D721Med (cell line): ENCODE measurements around the gene ZBTB38.

Source experiments
- DNase-seq: peaks from one replicate; pipeline ENCODE4 v3.0.0; 2011; ENCODE audit warnings: low spot score; ENCODE audit not compliant: insufficient read length
- FAIRE-seq: peaks from 2 replicates; lab custom pipeline; 2011; peaks lifted over from hg19 to GRCh38; lab: Jason Lieb, UNC
- TF ChIP-seq, protein P1 (sequence below): IDR thresholded peaks from 2 replicates; pipeline ENCODE4 v1.5.1; 2012; ENCODE audit warnings: mild to moderate bottlenecking, control low read depth; ENCODE audit not compliant: insufficient read depth; ENCODE audit errors: missing control alignments

ZBTB38 gene

DNA sequence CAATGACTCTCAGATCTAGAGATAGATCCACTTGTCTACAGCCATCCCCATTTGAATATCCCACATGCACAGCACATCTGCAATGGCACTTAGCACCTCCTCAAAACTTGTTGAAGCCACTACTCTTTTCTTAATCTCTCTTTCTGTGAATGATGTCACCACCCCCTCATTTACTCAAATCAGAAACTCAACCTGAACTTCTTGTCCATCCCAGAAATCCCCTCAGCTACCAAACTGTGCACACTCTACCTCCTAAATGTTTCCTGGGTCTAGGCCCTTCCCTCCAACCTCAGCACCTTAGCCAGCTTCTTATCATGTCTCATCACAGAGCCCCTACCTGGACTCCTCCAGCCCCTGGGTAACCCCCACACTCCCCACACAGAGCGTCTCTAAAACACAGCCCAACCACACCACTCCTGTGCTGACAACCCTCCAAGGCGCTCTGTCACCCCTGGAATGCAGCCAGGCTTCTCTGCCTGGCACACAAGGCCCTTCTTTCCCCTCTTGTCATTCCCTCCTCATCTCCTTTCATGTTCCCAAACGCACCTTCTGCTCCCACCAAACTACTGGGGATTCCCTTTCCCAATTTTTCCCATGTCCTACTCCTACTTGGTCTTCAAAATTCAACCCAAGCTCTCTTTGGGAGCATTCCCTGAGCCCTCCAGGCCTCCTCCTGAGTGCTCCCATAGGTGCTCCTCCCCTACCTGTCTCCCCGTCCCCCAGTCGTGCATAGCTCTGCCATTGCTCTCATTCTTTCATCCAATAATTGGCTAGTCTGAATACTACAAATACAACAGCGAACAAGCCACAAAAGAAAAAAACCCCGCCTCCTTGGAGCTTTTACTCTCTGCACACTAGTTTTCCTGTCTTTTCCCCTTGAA, 39.8 kb upstream of the ZBTB38 start:
- no peak for DNase-seq
- TF ChIP-seq, protein P1, sequence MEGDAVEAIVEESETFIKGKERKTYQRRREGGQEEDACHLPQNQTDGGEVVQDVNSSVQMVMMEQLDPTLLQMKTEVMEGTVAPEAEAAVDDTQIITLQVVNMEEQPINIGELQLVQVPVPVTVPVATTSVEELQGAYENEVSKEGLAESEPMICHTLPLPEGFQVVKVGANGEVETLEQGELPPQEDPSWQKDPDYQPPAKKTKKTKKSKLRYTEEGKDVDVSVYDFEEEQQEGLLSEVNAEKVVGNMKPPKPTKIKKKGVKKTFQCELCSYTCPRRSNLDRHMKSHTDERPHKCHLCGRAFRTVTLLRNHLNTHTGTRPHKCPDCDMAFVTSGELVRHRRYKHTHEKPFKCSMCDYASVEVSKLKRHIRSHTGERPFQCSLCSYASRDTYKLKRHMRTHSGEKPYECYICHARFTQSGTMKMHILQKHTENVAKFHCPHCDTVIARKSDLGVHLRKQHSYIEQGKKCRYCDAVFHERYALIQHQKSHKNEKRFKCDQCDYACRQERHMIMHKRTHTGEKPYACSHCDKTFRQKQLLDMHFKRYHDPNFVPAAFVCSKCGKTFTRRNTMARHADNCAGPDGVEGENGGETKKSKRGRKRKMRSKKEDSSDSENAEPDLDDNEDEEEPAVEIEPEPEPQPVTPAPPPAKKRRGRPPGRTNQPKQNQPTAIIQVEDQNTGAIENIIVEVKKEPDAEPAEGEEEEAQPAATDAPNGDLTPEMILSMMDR: no peak
- FAIRE-seq: no peak

DNA sequence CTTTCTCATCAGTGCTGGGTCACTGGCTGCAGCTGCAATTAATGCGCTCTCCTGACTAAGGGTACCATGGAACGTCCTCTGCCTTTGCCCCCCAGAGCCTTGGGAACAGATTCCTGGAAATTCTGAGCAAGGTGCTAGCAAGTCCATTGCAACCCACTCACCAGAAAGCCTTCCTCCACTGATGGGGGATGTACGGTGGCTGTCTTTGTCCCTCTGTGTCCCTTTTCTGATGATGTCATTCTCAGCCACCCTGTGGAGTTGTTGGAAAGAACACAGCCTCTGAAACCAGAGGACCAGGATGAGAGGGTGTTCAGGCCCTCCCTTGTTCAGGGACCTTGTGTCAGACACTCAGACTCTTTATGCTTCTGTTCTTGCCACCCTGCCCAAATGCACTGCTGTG, 38.1 kb upstream of the ZBTB38 start:
- TF ChIP-seq, protein P1: no peak
- DNase-seq (no peak), FAIRE-seq (no peak)

GRCh38 chr3:141330718-141331376, 37.5 kb upstream of the ZBTB38 start:
- DNase-seq (no peak), FAIRE-seq (no peak)
- TF ChIP-seq, protein P1: no peak

- DNase-seq: no peak
- TF ChIP-seq, protein P1: no peak
These were observed 36.7 kb upstream of the ZBTB38 start for GRCh38 chr3:141331377-141332318.

GRCh38 chr3:141332416-141332815, 35.9 kb upstream of the ZBTB38 start:
- TF ChIP-seq, protein P1: no peak
- FAIRE-seq (no peak), DNase-seq (no peak)

More at GRCh38 chr3:141331377-141332318, 36.7 kb upstream of the ZBTB38 start:
- FAIRE-seq: no peak

DNA sequence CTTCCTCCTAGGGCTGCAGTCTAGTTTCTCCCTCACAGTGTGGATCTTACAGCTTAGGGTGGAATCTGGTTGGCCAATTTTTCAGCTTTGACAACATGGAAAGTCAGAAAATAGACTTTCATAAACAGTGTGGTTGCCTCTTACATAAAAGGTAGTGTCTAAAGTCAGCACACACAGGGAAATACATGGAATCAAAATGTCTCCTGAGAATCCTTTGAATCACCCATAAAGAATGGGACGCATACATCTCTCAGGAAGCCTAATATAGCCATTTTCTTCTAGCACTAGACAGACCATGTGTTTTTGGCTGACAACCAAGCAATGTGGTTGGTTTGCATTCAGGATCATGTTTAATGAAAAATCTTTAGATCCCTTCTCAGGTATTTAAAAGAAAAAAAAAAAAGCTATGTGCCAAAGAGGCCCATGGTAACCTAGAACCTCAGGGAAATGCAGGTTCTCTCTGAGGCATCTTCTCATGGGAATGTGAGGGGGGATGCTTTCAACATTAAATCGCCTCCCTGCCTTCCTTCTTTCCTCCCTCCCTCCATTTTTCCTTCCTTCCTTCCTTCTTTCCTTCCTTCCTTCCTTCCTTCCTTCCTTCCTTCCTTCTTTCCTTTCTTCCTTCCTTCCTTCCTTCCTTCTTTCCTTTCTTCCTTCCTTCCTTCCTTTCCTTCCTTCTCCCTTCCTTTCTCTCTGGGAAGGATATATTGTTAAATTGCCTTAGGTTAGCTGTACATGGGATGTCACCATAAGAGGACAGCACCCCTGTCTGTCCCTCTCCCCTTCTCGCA, 34.3 kb upstream of the ZBTB38 start:
- TF ChIP-seq, protein P1: no peak
- DNase-seq (no peak), FAIRE-seq (no peak)
